ENCODE data around the gene PPM1J. TPM values are rescaled to one million over a fixed set of nuclear protein-coding genes. Genes with fewer than 3 reads are reported as not detected.

PPM1J gene
- total and polyA plus RNA-seq, 2 of the 13 experiments (the other 11 are each of a cell fraction or from before 2014, with no cell fraction given): 0.07 to 0.22 TPM

GRCh38 chr1:112704934-112705627 lies 10.1 kb downstream of the PPM1J start (continued):
- TF ChIP-seq ZBTB40 (IDR thresholded peaks at IDR 0.05): no peak
- TF ChIP-seq ZBTB40 (CRISPR knock-in tag; IDR thresholded peaks at IDR 0.05): peak; percentile 44; the same call in 1 of the 2 replicates
- peak; percentile 43; the same call in 1 of the 2 replicates for TF ChIP-seq MTA1 (CRISPR knock-in tag; IDR thresholded peaks at IDR 0.05; ENCODE audit: borderline replicate concordance)
- 0 out of 2 replicates have a peak, but pooled peaks have one; percentile 58 for TF ChIP-seq NRL (CRISPR knock-in tag; IDR thresholded peaks at IDR 0.05; ENCODE audit: borderline replicate concordance)
- TF ChIP-seq PRDM15 (CRISPR knock-in tag; IDR thresholded peaks at IDR 0.05): no peak
- TF ChIP-seq FOSL1 (CRISPR knock-in tag; IDR thresholded peaks at IDR 0.05; ENCODE audit: borderline replicate concordance): peak; percentile 31; the same call in 1 of the 2 replicates
- no peak for TF ChIP-seq ZNF720 (CRISPR knock-in tag; IDR thresholded peaks at IDR 0.05)
- 0 out of 2 replicates have a peak, but pooled peaks have one; percentile 45 for TF ChIP-seq ZNF460 (CRISPR knock-in tag; IDR thresholded peaks at IDR 0.05; ENCODE audit: borderline replicate concordance)
- TF ChIP-seq SOX6 (IDR thresholded peaks at IDR 0.05): no peak
- TF ChIP-seq SOX6 (CRISPR knock-in tag; IDR thresholded peaks at IDR 0.05): 0 out of 2 replicates have a peak, but pooled peaks have one; percentile 26
- TF ChIP-seq SALL1 (CRISPR knock-in tag; IDR thresholded peaks at IDR 0.05): peak; percentile 32; the same call in 1 of the 2 replicates
- TF ChIP-seq ZNF263 (CRISPR knock-in tag; IDR thresholded peaks at IDR 0.05): peak; percentile 26; the same call in 1 of the 2 replicates
- TF ChIP-seq ZNF331 (CRISPR knock-in tag; IDR thresholded peaks at IDR 0.05): peak; percentile 28; the same call in 1 of the 2 replicates
- TF ChIP-seq ATF7 (IDR thresholded peaks at IDR 0.05): no peak
- TF ChIP-seq ATF7 (CRISPR knock-in tag; IDR thresholded peaks at IDR 0.05): no peak
- peak; percentile 64 for TF ChIP-seq GABPB1 (CRISPR knock-in tag; IDR thresholded peaks at IDR 0.05)

Data from HepG2 (cell line).